GM21723 (cell line): ENCODE measurements around the gene FDX1.

Experiments
- ATAC-seq: cut with Tn5 transposase; IDR thresholded peaks from one replicate; pipeline ENCODE4 v1.9.1; 2021; ENCODE audit warnings: mild to moderate bottlenecking, moderate library complexity; ENCODE audit not compliant: unreplicated experiment

The FDX1 gene

GRCh38 chr11:110505528-110506284 lies 76.0 kb downstream of the FDX1 start:
- no peak for ATAC-seq

- no peak for ATAC-seq
Observed at GRCh38 chr11:110507328-110507727, 77.6 kb downstream of the FDX1 start.

- no peak for ATAC-seq
Observed at GRCh38 chr11:110508786-110509185, 79.0 kb downstream of the FDX1 start.

- no peak for ATAC-seq
Observed at GRCh38 chr11:110509472-110509871, 79.7 kb downstream of the FDX1 start.

DNA sequence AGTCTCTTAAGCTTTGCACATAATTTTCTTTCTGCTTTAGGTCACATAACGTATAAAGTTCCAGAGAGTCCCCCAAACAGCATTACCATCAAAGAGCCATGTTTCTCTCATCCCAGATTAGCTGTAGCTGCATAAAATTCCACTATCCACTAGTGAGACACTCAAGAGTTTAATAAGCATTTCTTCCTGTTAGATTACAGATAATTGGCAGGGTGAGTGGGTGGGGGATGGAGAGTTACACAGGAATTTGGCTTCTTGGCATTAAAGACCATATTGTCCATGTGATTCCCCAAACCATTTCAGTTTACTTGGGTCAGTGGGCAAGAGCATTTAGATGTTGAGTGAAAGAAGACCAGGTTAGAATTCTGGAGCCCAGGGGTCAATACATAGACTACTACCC lies 82.3 kb downstream of the FDX1 start:
- ATAC-seq, result no peak

GRCh38 chr11:110513259-110513801 lies 83.6 kb downstream of the FDX1 start:
- ATAC-seq, result no peak

DNA sequence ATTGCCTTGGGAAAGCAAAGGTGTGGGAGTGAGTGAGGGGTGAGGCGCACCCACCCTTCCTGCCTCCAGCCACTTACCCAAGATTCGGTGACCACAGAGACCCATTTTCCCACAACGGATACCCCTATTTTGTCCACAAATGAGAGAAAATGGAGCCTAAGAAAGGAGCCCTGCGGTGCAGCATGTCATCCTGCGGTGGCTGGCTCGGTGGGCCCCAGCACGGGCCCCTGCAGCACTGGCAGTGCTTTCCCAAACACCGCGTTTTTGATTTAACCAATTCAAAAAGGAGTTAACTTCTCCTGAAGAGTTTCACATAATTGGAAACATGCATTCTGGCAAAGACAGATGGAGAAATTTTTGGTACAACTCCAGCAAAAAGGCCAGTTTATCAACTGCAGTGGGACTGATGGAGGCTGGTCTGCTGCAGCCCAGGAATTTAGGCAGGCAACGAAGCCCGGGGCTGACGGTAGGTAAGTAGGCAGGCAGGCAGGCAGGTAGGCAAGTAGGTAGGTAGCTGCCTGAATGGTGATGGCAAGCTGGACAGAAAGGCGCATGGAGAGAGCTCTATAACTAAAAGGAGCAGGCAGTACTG lies 84.2 kb downstream of the FDX1 start:
- ATAC-seq, result no peak
